IMR-90 (cell line): ENCODE results near the gene PCDH1. TPM values are rescaled to one million over a fixed set of nuclear protein-coding genes. Genes with fewer than 3 reads are reported as not detected.
A peak's percentile ranks its signal among the peaks of the same experiment; 100 is the strongest.
"Not testable (repeated sequence)": the region's sequence is repeated elsewhere in the genome, so short reads cannot be mapped to it uniquely, and the experiment has no call there.

Source experiments
- ATAC-seq: fragments of 200-7000 bp; cut with Tn5 transposase; 2 replicates; pipeline ENCODE4 v1.9.1; 2020; ENCODE audit warnings: low read depth, mild to moderate bottlenecking, moderate library complexity
- BruUV-seq: library from RNA; stranded (reverse); fragments of 400-500 nt; replicated peaks from 2 replicates; lab custom pipeline; 2021; lab: Mats Ljungman, UMichigan
- CTCF ChIA-PET: fragments of 300-600 bp; formaldehyde crosslinking; extraction: SDS; loops from one replicate; lab custom pipeline; 2021; ENCODE audit warnings: antibody characterized with exemption; lab: Yijun Ruan, JAX
- POLR2A ChIA-PET: fragments of 300-600 bp; sonication (Branson Sonifier 250); formaldehyde crosslinking; loops from one replicate; lab custom pipeline; 2022; ENCODE audit warnings: antibody characterized with exemption; ENCODE audit not compliant: unreplicated experiment; lab: Charles Lee
- DNase-seq: peaks from one replicate; pipeline ENCODE4 v3.0.0; 2013
- H2AFZ ChIP-seq: replicated peaks from 2 replicates; pipeline ENCODE3; 2013; ENCODE audit warnings: low read length, mild to moderate bottlenecking; ENCODE audit not compliant: poor library complexity
- H2AK5ac ChIP-seq: 2 replicates; pipeline ENCODE4 v1.6.1; 2013; ENCODE audit warnings: low read depth, low read length, inconsistent platforms
- H2AK9ac ChIP-seq: replicated peaks from 2 replicates; pipeline ENCODE3; 2013; ENCODE audit warnings: mild to moderate bottlenecking, low read depth, low read length, moderate library complexity; ENCODE audit not compliant: poor library complexity
- H2BK120ac ChIP-seq: 2 replicates; pipeline ENCODE4 v1.6.1; 2013; ENCODE audit warnings: low read depth, low read length, inconsistent platforms
- H2BK15ac ChIP-seq: 3 replicates; pipeline ENCODE4 v1.6.1; 2013; ENCODE audit warnings: low read depth, low read length, inconsistent platforms
- H2BK20ac ChIP-seq: 2 replicates; pipeline ENCODE4 v1.6.1; 2013; ENCODE audit warnings: low read depth, mild to moderate bottlenecking, inconsistent platforms, low read length, moderate library complexity
- H2BK5ac ChIP-seq: 2 replicates; pipeline ENCODE4 v1.6.1; 2013; ENCODE audit warnings: mild to moderate bottlenecking, low read depth, low read length, inconsistent platforms; ENCODE audit not compliant: poor library complexity, severe bottlenecking
- H3K14ac ChIP-seq: replicated peaks from 2 replicates; pipeline ENCODE4 v1.6.1; 2013; ENCODE audit warnings: low read depth, low read length, inconsistent platforms
- H3K18ac ChIP-seq: 2 replicates; pipeline ENCODE4 v1.6.1; 2013; ENCODE audit warnings: low read depth, low read length, control low read depth
- H3K23ac ChIP-seq: 2 replicates; pipeline ENCODE4 v1.6.1; 2013; ENCODE audit warnings: low read depth, low read length, inconsistent platforms
- H3K27ac ChIP-seq: 2 replicates; pipeline ENCODE4 v1.5.1; 2013; ENCODE audit warnings: mild to moderate bottlenecking, control low read depth, low read length; ENCODE audit not compliant: insufficient read depth
- H3K27me3 ChIP-seq: 2 replicates; pipeline ENCODE4 v1.6.1; 2013; ENCODE audit warnings: low read length; ENCODE audit not compliant: control insufficient read depth, insufficient read depth
- H3K36me3 ChIP-seq: 2 replicates; pipeline ENCODE4 v1.6.1; 2013; ENCODE audit warnings: low read length, mixed read lengths; ENCODE audit not compliant: control insufficient read depth, insufficient read depth
- H3K4ac ChIP-seq: 2 replicates; pipeline ENCODE4 v1.6.1; 2013; ENCODE audit warnings: low read depth, low read length, inconsistent platforms
- H3K4me1 ChIP-seq: 2 replicates; pipeline ENCODE4 v1.6.1; 2013; ENCODE audit warnings: low read length, mixed read lengths; ENCODE audit not compliant: control insufficient read depth, insufficient read depth
- H3K4me2 ChIP-seq: 2 replicates; pipeline ENCODE4 v1.6.1; 2013; ENCODE audit warnings: low read depth, mild to moderate bottlenecking, control low read depth, low read length, moderate library complexity
- H3K4me3 ChIP-seq: 2 replicates; pipeline ENCODE4 v1.5.1; 2013; ENCODE audit warnings: low read depth, mild to moderate bottlenecking, control low read depth, low read length, moderate library complexity; ENCODE audit not compliant: insufficient read depth
- H3K56ac ChIP-seq: 2 replicates; pipeline ENCODE4 v1.6.1; 2013; ENCODE audit warnings: low read length, inconsistent platforms; ENCODE audit not compliant: insufficient read depth; ENCODE audit errors: extremely low read depth
- H3K79me1 ChIP-seq, 2 experiments: 2 replicates each; pipeline ENCODE4 v1.6.1; 2013; ENCODE audit warnings: low read length in 2 of 2, inconsistent platforms in 1 of 2, low read depth in 1 of 2
- H3K9ac ChIP-seq: 2 replicates; pipeline ENCODE4 v1.6.1; 2013; ENCODE audit warnings: low read depth, low read length, control low read depth
- H3K9me1 ChIP-seq: 2 replicates; pipeline ENCODE4 v1.6.1; 2013; ENCODE audit warnings: low read length, inconsistent platforms; ENCODE audit not compliant: insufficient read depth
- H3K9me3 ChIP-seq: 2 replicates; pipeline ENCODE4 v1.6.1; 2013; ENCODE audit warnings: low read length; ENCODE audit not compliant: control insufficient read depth, insufficient read depth
- H4K20me1 ChIP-seq: 2 replicates; pipeline ENCODE4 v1.6.1; 2013; ENCODE audit warnings: low read length, inconsistent platforms; ENCODE audit not compliant: insufficient read depth
- H4K5ac ChIP-seq: 2 replicates; pipeline ENCODE4 v1.6.1; 2013; ENCODE audit warnings: mild to moderate bottlenecking, low read depth, low read length, control low read depth
- H4K8ac ChIP-seq, 2 experiments: 2 replicates each; pipeline ENCODE4 v1.6.1; 2013; ENCODE audit warnings: low read depth in 2 of 2, low read length in 2 of 2, control low read depth in 1 of 2, inconsistent platforms in 1 of 2
- H4K91ac ChIP-seq: 2 replicates; pipeline ENCODE4 v1.6.1; 2013; ENCODE audit warnings: low read depth, low read length, inconsistent platforms; ENCODE audit not compliant: insufficient read depth
- WGBS, 2 experiments: methylation state at CpG; one replicate each; pipeline versions ENCODE4 v1.1.5 to v1.1.7; 2013; ENCODE audit warnings: missing lambda C conversion rate in 2 of 2; ENCODE audit not compliant: insufficient read length in 1 of 2; ENCODE audit errors: extremely low coverage in 2 of 2; 5-methylcytosine and 5-hydroxymethylcytosine counted together
- dilution Hi-C: fragments of 300-500 bp; cut with HindIII; formaldehyde crosslinking; loops from one replicate; pipeline ENCODE4 v1.14.3; 2018; ENCODE audit warnings: low sequenced_read_pairs; ENCODE audit not compliant: unreplicated experiment
- in situ Hi-C: fragments of 300-500 bp; cut with MboI; formaldehyde crosslinking; loops from 3 replicates; pipeline ENCODE4 v1.14.3; 2019; ENCODE audit warnings: low sequenced_read_pairs, inconsistent platforms, mixed read lengths
- intact Hi-C: fragments of 100-400 bp; cut with micrococcal nuclease; formaldehyde crosslinking; loops from 2 replicates; pipeline ENCODE4 v1.10.0; 2022
- polyA plus RNA-seq, 3 experiments: library from polyadenylated mRNA; depleted of rRNA; stranded (reverse); fragments of >200 nt; gene quantifications; 2 replicates each; pipeline ENCODE4 v1.2.3, GENCODE V29; 2012; ENCODE audit warnings: low replicate concordance in 1 of 3
- total RNA-seq: library from RNA; depleted of rRNA; stranded (reverse); fragments of >200 nt; gene quantifications from 2 replicates; pipeline ENCODE4 v1.2.3, GENCODE V29; 2012

PCDH1 gene
- total and polyA plus RNA-seq, 2 of the 4 experiments (the other 2 are of a cell fraction) = 0.74 to 0.90 TPM

GRCh38 chr5:141922827-141923447, 44.7 kb upstream of the PCDH1 start:
- WGBS, 2 experiments = 12% methylated on average over 4 of the region's 28 CpGs; no CpG with 5 or more reads in 1 of the 2 experiments
- H3K36me3 ChIP-seq = peaks cover 15% of the 10 kb centered on the region
- H4K5ac ChIP-seq = peak overlapping the region; percentile 95
- dilution Hi-C loops, intact Hi-C loops, in situ Hi-C loops, H3K9me1 ChIP-seq, H3K27me3 ChIP-seq, H2BK20ac ChIP-seq, ATAC-seq, H4K20me1 ChIP-seq, H3K9me3 ChIP-seq, H2BK15ac ChIP-seq, DNase-seq, H3K4me1 ChIP-seq: not testable (repeated sequence)
- H3K27ac ChIP-seq = peak overlapping the region; percentile 99
- H2BK5ac ChIP-seq = peak overlapping the region; percentile 84
- peak overlapping the region; percentile 40; the same call in 1 of the 2 replicates for H3K23ac ChIP-seq
- 0 out of 2 replicates have a peak overlapping the region, but pooled peaks have one; percentile 8 for H2BK120ac ChIP-seq
- H4K91ac ChIP-seq = peak overlapping the region; percentile 75
- peak overlapping the region; percentile 99 for H3K4me2 ChIP-seq
- H3K14ac ChIP-seq = peak overlapping the region; percentile 85
- peak overlapping the region; percentile 65; the same call in 1 of the 2 replicates for H3K56ac ChIP-seq
- H2AFZ ChIP-seq = peak overlapping the region; percentile 99
- H3K4ac ChIP-seq = peak overlapping the region; percentile 81
- H3K4me3 ChIP-seq = peak overlapping the region; percentile 80
- ChIA-PET CTCF (interaction anchor here (0.7 to 2.6 kb wide), 3 partner anchors 35 to 225 kb away, joined by 3 to 11 read pairs (median 7); partner anchors contain the start of gene PCDH12), POLR2A (interaction anchor here (0.6 kb wide), 1 partner anchor 1576 kb away, joined by 4 read pairs; the partner anchor contains the start of gene HBEGF)
- TSS peak; percentile 70 for BruUV-seq
- H2AK5ac ChIP-seq = peak overlapping the region; percentile 83
- peak overlapping the region; percentile 96 for H2AK9ac ChIP-seq
- peak overlapping the region; percentile 98 to 99 for H4K8ac ChIP-seq
- peak overlapping the region; percentile 83 for H3K9ac ChIP-seq
- peak overlapping the region; percentile 56 for H3K18ac ChIP-seq
- H3K79me1 ChIP-seq = peaks cover 27 to 30% of the 10 kb centered on the region in 2 experiments
